Cardiac muscle cell (in vitro differentiated cells and primary cell): ENCODE measurements around the gene SLC25A20. TPM values are rescaled to one million over a fixed set of nuclear protein-coding genes. Genes with fewer than 3 reads are reported as not detected.
A peak's percentile ranks its signal among the peaks of the same experiment; 100 is the strongest.

ENCODE experiments used
- DNase-seq, 2 donors: peaks; one replicate each; pipeline versions ENCODE4 v3.0.0 to v3.0.0-alpha.2; 2010 to 2017; ENCODE audit warnings: low read depth in 1 of 2, low spot score in 1 of 2
- H3K27ac ChIP-seq: fragments of 200-600 bp; sonication (generic); 2 replicates; pipeline ENCODE4 v1.5.1; 2016
- H3K27me3 ChIP-seq: fragments of 200-600 bp; sonication (generic); 2 replicates; pipeline ENCODE4 v1.6.0; 2016; ENCODE audit warnings: control low read depth
- H3K36me3 ChIP-seq: fragments of 200-600 bp; sonication (generic); 2 replicates; pipeline ENCODE4 v1.5.1; 2016; ENCODE audit warnings: control low read depth
- H3K4me1 ChIP-seq: fragments of 200-600 bp; sonication (generic); 2 replicates; pipeline ENCODE4 v1.8.1; 2017; ENCODE audit warnings: low read depth, mild to moderate bottlenecking, mixed run types
- H3K4me3 ChIP-seq: fragments of 200-600 bp; sonication (generic); 2 replicates; pipeline ENCODE4 v1.5.1; 2016; ENCODE audit warnings: mild to moderate bottlenecking
- H3K9me3 ChIP-seq: fragments of 200-600 bp; sonication (generic); 2 replicates; pipeline ENCODE4 v1.5.1; 2017; ENCODE audit warnings: low read depth, mild to moderate bottlenecking, control low read depth
- CTCF ChIP-seq: IDR thresholded peaks from 2 replicates; pipeline ENCODE4 v1.5.1; 2012; ENCODE audit warnings: low read depth, mild to moderate bottlenecking, low read length
- polyA plus RNA-seq: library from polyadenylated mRNA; unstranded; fragments of >200 nt; fragmentation: Nextera tagmentation; extraction: Ambion mirVana; gene quantifications from 2 replicates; pipeline ENCODE4 v1.2.1, GENCODE V29; 2016
- total RNA-seq: library from RNA; depleted of rRNA; stranded (reverse); fragments of >200 nt; gene quantifications from 2 replicates; pipeline ENCODE4 v1.2.3, GENCODE V29; 2016

Gene SLC25A20
- total and polyA plus RNA-seq, 2 experiments from 2014 or later: 25.1 to 28.2 TPM

DNA sequence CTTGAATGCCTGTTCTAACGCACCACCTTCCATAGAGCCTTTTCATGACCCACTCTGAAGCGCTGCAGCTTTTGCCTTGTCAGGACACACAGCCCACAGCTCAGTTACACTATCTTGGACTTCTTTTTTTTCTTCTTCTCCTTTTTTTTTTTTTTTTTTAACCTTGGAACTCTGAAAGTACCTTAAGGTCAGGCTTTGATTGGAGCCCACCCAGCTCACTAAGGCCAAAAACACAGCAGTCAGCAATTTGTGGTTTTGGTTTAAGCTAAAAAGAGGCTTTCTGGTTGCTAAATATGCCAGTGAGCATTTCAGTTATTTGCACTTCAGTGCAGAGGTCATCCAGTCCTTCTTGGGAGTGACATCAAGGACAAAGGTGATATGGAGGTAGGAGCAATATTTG, 1.7 kb downstream of the SLC25A20 start:
- H3K4me3 ChIP-seq: no peak overlapping the region
- no peaks in the 10 kb centered on the region for H3K27me3 ChIP-seq
- no peaks in the 10 kb centered on the region for H3K36me3 ChIP-seq
- DNase-seq: peak in 1 of 2 donors; percentile 14
- H3K4me1 ChIP-seq: peaks cover 12% of the 10 kb centered on the region
- peak overlapping the region; percentile 66 for H3K27ac ChIP-seq
- no peak for TF ChIP-seq CTCF
- no peaks in the 10 kb centered on the region for H3K9me3 ChIP-seq

- Histone ChIP-seq H3K4me1 (peaks cover 12% of the 10 kb centered on the region), H3K4me3 (no peak overlapping the region), H3K27me3 (no peaks in the 10 kb centered on the region), H3K9me3 (no peaks in the 10 kb centered on the region), H3K27ac (no peak overlapping the region), H3K36me3 (no peaks in the 10 kb centered on the region)
- TF ChIP-seq CTCF: no peak
- DNase-seq: no peak
These were observed 4.2 kb downstream of the SLC25A20 start for GRCh38 chr3:48894516-48894915.

- no peak for DNase-seq
- Histone ChIP-seq H3K36me3 (no peaks in the 10 kb centered on the region), H3K27me3 (no peaks in the 10 kb centered on the region), H3K4me3 (no peak overlapping the region), H3K9me3 (no peaks in the 10 kb centered on the region), H3K4me1 (no peaks in the 10 kb centered on the region), H3K27ac (no peak overlapping the region)
- TF ChIP-seq CTCF: no peak
These were observed 7.1 kb downstream of the SLC25A20 start for GRCh38 chr3:48891606-48892005.

GRCh38 chr3:48885753-48886152, 12.9 kb downstream of the SLC25A20 start:
- DNase-seq: no peak
- Histone ChIP-seq H3K9me3 (no peaks in the 10 kb centered on the region), H3K36me3 (no peaks in the 10 kb centered on the region), H3K4me1 (peaks cover 16% of the 10 kb centered on the region), H3K27ac (no peak overlapping the region), H3K27me3 (no peaks in the 10 kb centered on the region), H3K4me3 (no peak overlapping the region)
- TF ChIP-seq CTCF: no peak

DNA sequence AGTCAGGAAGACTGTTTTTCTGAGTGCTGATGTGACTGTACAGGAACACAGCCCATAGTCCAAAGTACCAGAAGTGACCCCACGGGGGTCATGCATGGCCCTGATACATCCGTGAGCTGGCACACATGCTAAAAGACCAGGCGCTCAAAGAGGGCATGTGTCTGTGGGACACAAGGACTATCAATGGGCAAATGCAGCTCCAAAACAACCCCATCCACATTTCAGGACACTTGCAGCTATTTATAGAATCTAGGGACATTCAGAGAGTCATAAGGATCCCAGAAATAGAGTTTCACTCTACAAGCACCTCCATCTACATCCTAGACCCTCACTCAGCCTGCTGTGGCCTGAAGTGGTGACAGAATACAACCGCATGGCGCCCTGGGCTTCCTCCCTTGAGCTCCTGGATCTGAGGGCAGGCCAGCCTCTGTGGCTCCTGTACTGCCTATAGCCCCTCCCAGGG, 17.0 kb downstream of the SLC25A20 start:
- H3K4me3 ChIP-seq: no peak overlapping the region
- H3K4me1 ChIP-seq: peaks cover 17% of the 10 kb centered on the region
- no peaks in the 10 kb centered on the region for H3K9me3 ChIP-seq
- DNase-seq: peak in 1 of 2 donors; percentile 79
- H3K27ac ChIP-seq: peak overlapping the region; percentile 73
- H3K36me3 ChIP-seq: no peaks in the 10 kb centered on the region
- H3K27me3 ChIP-seq: no peaks in the 10 kb centered on the region
- no peak for TF ChIP-seq CTCF

DNA sequence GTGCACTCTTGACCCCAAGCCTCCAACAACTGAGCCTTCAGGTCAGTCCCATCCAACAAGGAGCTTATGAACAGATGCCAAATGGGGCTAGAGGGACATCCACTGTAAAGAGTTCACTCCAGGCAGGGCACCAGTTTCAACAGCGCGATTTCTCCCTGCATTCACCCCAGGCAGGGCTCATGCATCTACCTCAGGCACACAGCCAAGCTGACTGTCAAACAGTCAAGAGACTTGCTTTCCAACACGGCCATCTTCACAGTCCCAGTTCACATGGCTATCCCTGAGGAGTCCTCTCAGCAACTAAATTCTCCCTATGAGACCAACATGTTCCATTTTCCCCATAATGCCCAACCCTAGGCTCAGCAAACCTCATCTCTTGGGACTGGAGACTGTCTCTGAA, 17.7 kb downstream of the SLC25A20 start:
- Histone ChIP-seq H3K4me1 (peaks cover 17% of the 10 kb centered on the region), H3K9me3 (no peaks in the 10 kb centered on the region), H3K27me3 (no peaks in the 10 kb centered on the region), H3K4me3 (no peak overlapping the region), H3K27ac (peak overlapping the region; percentile 73), H3K36me3 (no peaks in the 10 kb centered on the region)
- no peak for DNase-seq
- no peak for TF ChIP-seq CTCF
